ENCODE results near the gene CD99L2. TPM values are rescaled to one million over a fixed set of nuclear protein-coding genes. Genes with fewer than 3 reads are reported as not detected.

The CD99L2 gene
- total RNA-seq, 1 donor from 2014 or later, result 12.0 TPM

DNA sequence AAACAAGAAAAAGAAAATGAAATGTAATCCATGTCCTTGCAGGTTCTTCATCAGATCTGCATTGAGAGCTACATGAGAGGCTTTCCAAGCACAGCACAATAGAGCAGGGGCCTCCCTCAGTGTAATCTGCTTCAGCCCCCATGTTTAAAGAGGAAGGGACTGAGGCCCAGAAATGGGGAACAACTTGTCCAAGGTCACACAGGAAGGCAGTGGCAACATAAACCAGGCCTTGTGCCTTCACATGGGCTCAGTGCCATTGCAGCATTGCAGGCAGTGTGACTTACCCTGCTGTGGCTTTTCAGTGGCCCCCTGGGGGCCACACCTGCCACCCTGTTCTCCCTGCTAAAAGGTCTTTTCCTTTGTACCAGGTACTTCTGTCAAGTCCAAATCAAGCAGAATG lies 20.9 kb upstream of the CD99L2 start:
- Mint-ChIP-seq H3K36me3 (ENCODE audit: low read depth) (no peaks in the 10 kb centered on the region), H3K27me3 (ENCODE audit: low read depth) (no peaks in the 10 kb centered on the region)
- intact Hi-C loops (cut with micrococcal nuclease), result no loop called here

DNA sequence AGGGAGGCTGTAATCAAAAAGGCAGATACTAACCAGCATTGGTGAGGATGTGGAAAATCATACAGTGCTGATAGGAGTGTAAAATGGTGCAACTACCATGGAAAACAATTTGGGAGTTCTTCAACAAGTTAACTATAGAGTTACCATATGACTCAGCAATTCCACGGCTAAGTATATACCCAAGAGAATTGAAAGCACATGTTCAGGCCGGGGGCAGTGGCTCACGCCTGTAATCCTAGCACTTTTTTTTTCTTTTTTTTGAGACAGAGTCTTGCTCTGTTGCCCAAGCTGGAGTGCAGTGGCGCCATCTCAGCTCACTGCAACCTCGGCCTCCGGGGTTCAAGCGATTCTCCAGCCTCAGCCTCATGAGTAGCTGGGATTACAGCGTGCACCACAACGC lies 15.0 kb upstream of the CD99L2 start:
- H3K27ac Mint-ChIP-seq, result no peak overlapping the region
- DNase-seq (ENCODE audit: low spot score), result no peak
- H3K4me1 Mint-ChIP-seq (ENCODE audit: low read depth), result no peaks in the 10 kb centered on the region
- H3K9me3 Mint-ChIP-seq, result no peaks in the 10 kb centered on the region
- H3K36me3 Mint-ChIP-seq (ENCODE audit: low read depth), result no peaks in the 10 kb centered on the region
- peaks cover 1% of the 10 kb centered on the region for H3K27me3 Mint-ChIP-seq (ENCODE audit: low read depth)
- no peak overlapping the region for H3K4me3 Mint-ChIP-seq (ENCODE audit: low read depth)
- intact Hi-C loops (cut with micrococcal nuclease), result no loop called here

More for the DNA sequence above, 20.9 kb upstream of the CD99L2 start:
- H3K9me3 Mint-ChIP-seq, result no peaks in the 10 kb centered on the region
- no peaks in the 10 kb centered on the region for H3K4me1 Mint-ChIP-seq (ENCODE audit: low read depth)
- no peak overlapping the region for H3K27ac Mint-ChIP-seq
- no peak for DNase-seq (ENCODE audit: low spot score)
- H3K4me3 Mint-ChIP-seq (ENCODE audit: low read depth), result no peak overlapping the region

DNA sequence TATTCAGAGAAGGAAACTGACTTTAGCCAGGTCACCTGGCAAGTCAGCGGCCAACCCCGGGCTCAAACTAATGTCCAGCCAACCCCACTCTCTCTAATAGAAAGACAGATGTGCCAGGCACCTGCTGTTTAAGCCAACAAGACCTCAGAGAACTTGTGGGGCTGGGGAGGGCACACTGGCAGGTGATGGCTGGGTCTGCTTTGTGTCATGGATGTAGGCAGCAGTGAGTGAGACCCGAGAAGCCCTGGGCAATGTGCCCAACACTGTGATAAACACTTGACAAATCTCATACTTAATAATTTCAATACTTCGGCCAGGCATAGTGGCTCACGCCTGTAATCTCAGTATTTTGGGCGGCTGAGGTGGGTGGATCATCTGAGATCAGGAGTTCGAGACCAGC lies 9.0 kb upstream of the CD99L2 start:
- Mint-ChIP-seq H3K4me3 (ENCODE audit: low read depth) (no peak overlapping the region), H3K4me1 (ENCODE audit: low read depth) (no peaks in the 10 kb centered on the region), H3K36me3 (ENCODE audit: low read depth) (no peaks in the 10 kb centered on the region), H3K27me3 (ENCODE audit: low read depth) (peaks cover 7% of the 10 kb centered on the region), H3K27ac (no peak overlapping the region), H3K9me3 (no peaks in the 10 kb centered on the region)
- no peak for DNase-seq (ENCODE audit: low spot score)
- intact Hi-C loops (cut with micrococcal nuclease), result no loop called here

- no peak for DNase-seq (ENCODE audit: low spot score)
- no peaks in the 10 kb centered on the region for H3K4me1 Mint-ChIP-seq (ENCODE audit: low read depth)
- no peaks in the 10 kb centered on the region for H3K36me3 Mint-ChIP-seq (ENCODE audit: low read depth)
- H3K27ac Mint-ChIP-seq, result no peak overlapping the region
- intact Hi-C loops (cut with micrococcal nuclease), result no loop called here
- peaks cover 7% of the 10 kb centered on the region for H3K27me3 Mint-ChIP-seq (ENCODE audit: low read depth)
- no peaks in the 10 kb centered on the region for H3K9me3 Mint-ChIP-seq
- no peak overlapping the region for H3K4me3 Mint-ChIP-seq (ENCODE audit: low read depth)
These were observed 8.2 kb upstream of the CD99L2 start for GRCh38 chrX:150906694-150907093.

DNA sequence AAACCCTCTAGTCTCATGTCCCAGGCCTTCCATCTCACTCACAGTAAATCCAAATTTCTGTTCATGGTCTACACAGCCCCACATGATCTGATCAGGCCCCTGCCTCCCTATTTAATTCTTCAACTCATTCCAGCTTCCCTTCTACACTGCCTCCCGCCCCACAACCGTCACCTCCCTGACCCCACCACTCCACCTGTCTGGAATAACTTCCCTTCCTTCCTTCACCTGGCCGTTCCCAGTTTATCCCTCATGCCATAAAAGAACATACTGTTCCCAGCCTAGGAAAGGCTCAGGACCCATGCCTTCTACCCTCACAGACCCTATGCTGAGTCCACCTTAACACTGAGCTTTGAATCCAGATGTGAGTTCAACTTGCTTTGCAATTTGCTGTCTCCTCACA lies 6.8 kb upstream of the CD99L2 start:
- no peak for DNase-seq (ENCODE audit: low spot score)
- H3K36me3 Mint-ChIP-seq (ENCODE audit: low read depth), result no peaks in the 10 kb centered on the region
- no peaks in the 10 kb centered on the region for H3K9me3 Mint-ChIP-seq
- H3K4me1 Mint-ChIP-seq (ENCODE audit: low read depth), result no peaks in the 10 kb centered on the region
- peaks cover 15% of the 10 kb centered on the region for H3K27me3 Mint-ChIP-seq (ENCODE audit: low read depth)
- intact Hi-C loops (cut with micrococcal nuclease), result no loop called here
- no peak overlapping the region for H3K4me3 Mint-ChIP-seq (ENCODE audit: low read depth)
- no peak overlapping the region for H3K27ac Mint-ChIP-seq

DNA sequence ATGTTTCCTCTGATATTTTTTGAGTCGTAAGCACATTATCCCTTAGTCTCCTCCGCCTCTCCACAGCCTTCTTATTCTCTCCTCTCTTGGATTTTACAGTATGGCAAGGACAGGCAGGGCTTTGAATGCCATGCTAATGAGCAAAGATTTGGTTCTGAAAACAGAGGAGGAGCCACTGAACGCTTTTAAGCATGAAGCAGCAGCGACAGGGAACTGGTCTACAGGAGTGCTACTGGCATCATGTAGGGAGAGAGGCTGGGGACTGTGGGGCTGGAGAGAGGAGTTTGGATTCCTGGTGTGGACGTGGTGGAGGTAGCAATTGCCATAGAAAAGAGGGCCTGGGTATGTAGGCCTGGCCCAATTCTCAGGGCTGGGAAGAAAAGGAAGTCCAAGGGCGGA lies 4.6 kb upstream of the CD99L2 start:
- H3K27ac Mint-ChIP-seq, result no peak overlapping the region
- no peaks in the 10 kb centered on the region for H3K36me3 Mint-ChIP-seq (ENCODE audit: low read depth)
- H3K4me1 Mint-ChIP-seq (ENCODE audit: low read depth), result no peaks in the 10 kb centered on the region
- no peak for DNase-seq (ENCODE audit: low spot score)
- no peak overlapping the region for H3K4me3 Mint-ChIP-seq (ENCODE audit: low read depth)
- intact Hi-C loops (cut with micrococcal nuclease), result no loop called here
- peaks cover 21% of the 10 kb centered on the region for H3K27me3 Mint-ChIP-seq (ENCODE audit: low read depth)
- no peaks in the 10 kb centered on the region for H3K9me3 Mint-ChIP-seq

GRCh38 chrX:150902434-150903109 lies 4.1 kb upstream of the CD99L2 start:
- H3K36me3 Mint-ChIP-seq (ENCODE audit: low read depth), result no peaks in the 10 kb centered on the region
- peaks cover 21% of the 10 kb centered on the region for H3K27me3 Mint-ChIP-seq (ENCODE audit: low read depth)
- intact Hi-C loops (cut with micrococcal nuclease), result no loop called here
- no peak overlapping the region for H3K4me3 Mint-ChIP-seq (ENCODE audit: low read depth)
- DNase-seq (ENCODE audit: low spot score), result no peak
- no peaks in the 10 kb centered on the region for H3K4me1 Mint-ChIP-seq (ENCODE audit: low read depth)
- no peaks in the 10 kb centered on the region for H3K9me3 Mint-ChIP-seq
- no peak overlapping the region for H3K27ac Mint-ChIP-seq

DNA sequence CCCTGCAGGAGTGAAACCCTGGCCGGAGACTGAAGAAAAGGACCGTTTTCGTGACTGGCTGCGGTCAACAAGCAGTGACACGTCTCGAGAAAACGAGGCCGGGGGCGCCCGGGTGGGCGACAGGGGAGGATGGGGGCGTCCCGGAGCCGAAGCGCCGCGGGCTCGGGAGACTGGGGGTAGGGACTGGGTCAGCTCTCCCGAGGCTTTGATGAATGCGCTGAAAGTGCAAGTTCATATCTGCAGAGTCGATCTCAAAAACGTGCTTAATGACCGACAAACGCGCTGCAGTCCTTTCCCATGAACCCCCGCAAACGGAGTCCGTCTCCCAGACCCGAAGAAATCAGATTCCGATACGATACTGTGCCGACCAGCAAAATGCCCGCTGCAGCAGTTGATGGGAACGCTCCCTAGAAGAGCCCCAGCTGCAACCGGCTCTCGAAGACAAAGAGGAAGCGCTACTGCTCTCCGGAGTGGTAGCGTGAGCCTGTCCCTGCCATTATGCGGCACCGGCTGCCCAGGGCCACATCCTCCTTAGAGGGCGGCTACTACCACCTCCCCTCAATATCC lies 806 bp upstream of the CD99L2 start:
- Mint-ChIP-seq H3K27ac (peak overlapping the region; percentile 42), H3K27me3 (ENCODE audit: low read depth) (peaks cover 21% of the 10 kb centered on the region), H3K4me1 (ENCODE audit: low read depth) (peaks cover 3% of the 10 kb centered on the region), H3K9me3 (no peaks in the 10 kb centered on the region), H3K4me3 (ENCODE audit: low read depth) (peak overlapping the region; percentile 84), H3K36me3 (ENCODE audit: low read depth) (no peaks in the 10 kb centered on the region)
- intact Hi-C loops (cut with micrococcal nuclease), result loop anchor here (1.0 to 10.0 kb wide), 4 partner anchors 84 to 964 kb away; partner anchors contain the start of genes EOLA2, HMGB3 and VMA21
- DNase-seq (ENCODE audit: low spot score), result peak; percentile 11

DNA sequence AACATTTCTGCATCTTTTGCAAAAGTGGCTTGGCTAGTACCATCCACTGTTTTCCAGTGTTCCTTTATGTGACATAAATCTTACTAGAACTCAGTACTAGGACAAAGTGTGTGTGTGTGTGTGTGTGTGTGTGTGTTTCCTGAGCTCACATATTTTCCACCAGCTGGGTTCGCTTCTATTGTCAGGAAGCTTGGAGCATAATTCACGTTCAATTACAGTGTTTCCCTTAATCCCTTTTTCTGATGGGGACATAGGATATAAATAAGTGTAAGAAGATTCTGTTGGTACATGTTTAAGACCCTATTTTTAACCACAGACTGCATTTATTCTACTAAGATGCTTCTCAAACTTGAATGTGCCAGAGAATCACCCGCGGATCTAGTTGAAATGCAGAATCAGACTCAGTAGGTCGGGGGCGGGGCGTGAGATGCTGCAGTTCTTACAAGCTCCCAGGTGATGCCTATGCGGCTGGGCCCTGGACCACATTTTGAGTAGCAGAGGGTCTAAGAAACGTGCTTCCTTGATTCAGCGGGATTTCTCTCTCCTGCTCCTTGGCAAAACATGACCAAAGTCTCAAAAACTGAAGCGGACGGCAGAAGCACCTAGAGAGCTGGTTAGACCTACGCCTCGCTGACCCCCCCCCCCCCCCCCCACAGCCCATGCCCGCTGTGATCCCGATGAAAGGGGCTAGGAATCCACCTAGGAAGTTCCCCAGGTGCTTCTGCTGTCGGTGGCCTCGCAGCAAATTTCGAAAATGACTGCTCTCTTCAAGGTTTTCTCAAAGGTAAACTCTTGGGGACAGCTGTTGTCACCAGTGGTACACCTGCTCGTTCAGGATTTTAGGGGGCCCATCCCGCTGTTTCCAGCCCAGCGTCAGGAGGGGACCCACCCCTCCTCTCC lies 797 bp downstream of the CD99L2 start:
- H3K27ac Mint-ChIP-seq, result peak overlapping the region; percentile 46
- DNase-seq (ENCODE audit: low spot score), result peak; percentile 13
- H3K36me3 Mint-ChIP-seq (ENCODE audit: low read depth), result no peaks in the 10 kb centered on the region
- intact Hi-C loops (cut with micrococcal nuclease), result loop anchor here (1.0 to 10.0 kb wide), 4 partner anchors 17 to 963 kb away; partner anchors contain the start of genes EOLA2 and VMA21
- no peaks in the 10 kb centered on the region for H3K9me3 Mint-ChIP-seq
- H3K4me1 Mint-ChIP-seq (ENCODE audit: low read depth), result peaks cover 3% of the 10 kb centered on the region
- peak overlapping the region; percentile 76 for H3K4me3 Mint-ChIP-seq (ENCODE audit: low read depth)
- peaks cover 15% of the 10 kb centered on the region for H3K27me3 Mint-ChIP-seq (ENCODE audit: low read depth)

- H3K9me3 Mint-ChIP-seq, result no peaks in the 10 kb centered on the region
- no peak overlapping the region for H3K27ac Mint-ChIP-seq
- intact Hi-C loops (cut with micrococcal nuclease), result loop anchor here (5.0 to 10.0 kb wide), 3 partner anchors 112 to 962 kb away; partner anchors contain the start of genes EOLA2 and VMA21
- H3K4me1 Mint-ChIP-seq (ENCODE audit: low read depth), result peaks cover 3% of the 10 kb centered on the region
- no peaks in the 10 kb centered on the region for H3K36me3 Mint-ChIP-seq (ENCODE audit: low read depth)
- no peak overlapping the region for H3K4me3 Mint-ChIP-seq (ENCODE audit: low read depth)
- peaks cover 15% of the 10 kb centered on the region for H3K27me3 Mint-ChIP-seq (ENCODE audit: low read depth)
- no peak for DNase-seq (ENCODE audit: low spot score)
These were observed 1.8 kb downstream of the CD99L2 start for GRCh38 chrX:150896632-150897031.

- no peak for DNase-seq (ENCODE audit: low spot score)
- no peaks in the 10 kb centered on the region for H3K9me3 Mint-ChIP-seq
- H3K4me3 Mint-ChIP-seq (ENCODE audit: low read depth), result no peak overlapping the region
- no peaks in the 10 kb centered on the region for H3K36me3 Mint-ChIP-seq (ENCODE audit: low read depth)
- H3K4me1 Mint-ChIP-seq (ENCODE audit: low read depth), result peaks cover 3% of the 10 kb centered on the region
- intact Hi-C loops (cut with micrococcal nuclease), result loop anchor here (10.0 kb wide), 2 partner anchors 109 to 959 kb away; partner anchors contain the start of gene EOLA2
- no peak overlapping the region for H3K27ac Mint-ChIP-seq
- H3K27me3 Mint-ChIP-seq (ENCODE audit: low read depth), result no peaks in the 10 kb centered on the region
These were observed 4.5 kb downstream of the CD99L2 start for GRCh38 chrX:150893936-150894335.

DNA sequence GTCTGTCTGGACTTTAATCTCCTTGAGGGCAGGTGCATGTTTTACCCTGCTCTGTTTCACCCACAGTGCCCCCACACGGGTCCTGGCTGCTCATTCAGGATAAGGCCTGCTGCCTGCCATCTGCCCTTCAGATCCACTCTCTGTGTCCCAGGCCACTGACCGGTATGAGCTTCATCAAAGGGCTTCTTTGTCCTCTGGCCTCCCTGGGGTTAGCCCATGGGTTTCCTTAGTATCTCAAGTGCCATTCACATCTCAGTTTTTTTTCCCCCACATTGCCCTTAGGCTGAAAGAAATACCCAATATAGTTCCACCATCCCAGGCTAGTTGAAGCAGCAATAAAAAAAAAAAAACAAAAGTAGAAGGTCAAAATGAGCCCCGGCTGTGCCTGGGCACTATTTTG lies 9.3 kb downstream of the CD99L2 start:
- Mint-ChIP-seq H3K27ac (no peak overlapping the region), H3K4me1 (ENCODE audit: low read depth) (no peaks in the 10 kb centered on the region), H3K4me3 (ENCODE audit: low read depth) (no peak overlapping the region), H3K9me3 (no peaks in the 10 kb centered on the region), H3K36me3 (ENCODE audit: low read depth) (no peaks in the 10 kb centered on the region), H3K27me3 (ENCODE audit: low read depth) (no peaks in the 10 kb centered on the region)
- no peak for DNase-seq (ENCODE audit: low spot score)
- intact Hi-C loops (cut with micrococcal nuclease), result no loop called here
